Middle frontal gyrus (tissue), 1 donor: ENCODE data around the gene OR7D2.

Experiments used
- DNase-seq: peaks from one replicate; pipeline ENCODE4 v3.0.0-alpha.2; 2015; ENCODE audit warnings: low spot score; ENCODE audit errors: extremely low spot score

OR7D2 gene

DNA sequence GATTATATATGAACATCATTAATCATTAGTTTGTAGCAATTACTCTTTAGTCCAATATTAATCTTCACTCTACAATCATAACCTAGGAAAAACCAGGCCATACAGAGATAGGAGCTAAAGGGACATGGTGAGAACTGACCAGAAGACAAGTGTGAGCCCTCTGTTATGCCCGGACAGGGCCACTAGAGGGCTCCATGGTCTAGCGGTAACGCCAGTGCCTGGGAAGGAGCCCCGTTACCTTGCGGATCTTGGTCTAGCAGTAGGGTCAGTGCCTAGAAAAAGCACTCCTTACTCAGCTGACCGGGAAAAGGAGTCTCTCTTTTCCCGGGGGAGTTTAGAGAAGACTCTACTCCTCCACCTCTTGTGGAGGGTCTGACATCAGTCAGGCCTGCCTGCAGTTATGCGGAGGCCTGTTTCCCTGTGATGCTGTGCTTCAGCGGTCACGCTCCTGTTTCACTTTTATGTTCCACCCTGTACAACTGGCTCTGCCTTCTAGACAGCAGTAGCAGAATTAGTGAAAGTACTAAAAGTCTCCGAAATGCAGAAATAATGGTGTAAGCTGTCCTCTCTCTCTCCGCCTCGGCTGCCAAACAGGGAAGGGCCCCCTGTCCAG lies 26.8 kb downstream of the OR7D2 start:
- peak; percentile 16 for DNase-seq

DNA sequence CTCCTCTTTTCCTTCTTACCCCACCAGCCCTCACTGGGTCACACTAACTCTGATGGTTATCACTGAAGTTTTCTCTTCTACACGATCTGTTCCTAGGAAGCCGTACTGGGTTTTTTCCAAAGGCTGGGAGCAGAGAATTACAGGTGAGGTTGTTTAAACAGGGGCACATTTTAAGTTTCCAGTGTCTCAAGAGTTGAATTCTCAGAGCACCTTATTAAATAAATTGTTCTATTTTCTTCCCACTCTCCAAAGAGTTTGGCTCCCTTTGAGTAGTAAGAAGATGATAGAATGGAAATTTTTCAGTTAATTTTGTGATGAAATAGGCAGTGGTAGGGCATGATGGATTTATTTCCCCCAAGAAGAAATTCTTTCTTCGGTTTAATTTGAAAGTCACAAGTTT lies 40.7 kb downstream of the OR7D2 start, which contains the start of gene OR7D4:
Gene OR7D4 (minus strand): TSS at position 101 of the 400 bp plus-strand sequence. CDS start 4,752 bp downstream, outside the sequence.
- no peak for DNase-seq
